C4-2B (cell line): ENCODE measurements around the gene REV3L.

ENCODE experiments used
- ZFX ChIP-seq: fragments of 450-650 bp; IDR thresholded peaks from 2 replicates; pipeline ENCODE4 v1.6.1; 2017
- TF ChIP-seq, protein P1 (sequence below): fragments of 450-650 bp; conservative IDR thresholded peaks from 2 replicates; pipeline ENCODE4 v1.5.1; 2017; ENCODE audit warnings: mild to moderate bottlenecking

GRCh38 chr6:111483736-111484632, 966 bp upstream of the REV3L start:
- peak; percentile 34 for TF ChIP-seq ZFX
- TF ChIP-seq, protein P1, sequence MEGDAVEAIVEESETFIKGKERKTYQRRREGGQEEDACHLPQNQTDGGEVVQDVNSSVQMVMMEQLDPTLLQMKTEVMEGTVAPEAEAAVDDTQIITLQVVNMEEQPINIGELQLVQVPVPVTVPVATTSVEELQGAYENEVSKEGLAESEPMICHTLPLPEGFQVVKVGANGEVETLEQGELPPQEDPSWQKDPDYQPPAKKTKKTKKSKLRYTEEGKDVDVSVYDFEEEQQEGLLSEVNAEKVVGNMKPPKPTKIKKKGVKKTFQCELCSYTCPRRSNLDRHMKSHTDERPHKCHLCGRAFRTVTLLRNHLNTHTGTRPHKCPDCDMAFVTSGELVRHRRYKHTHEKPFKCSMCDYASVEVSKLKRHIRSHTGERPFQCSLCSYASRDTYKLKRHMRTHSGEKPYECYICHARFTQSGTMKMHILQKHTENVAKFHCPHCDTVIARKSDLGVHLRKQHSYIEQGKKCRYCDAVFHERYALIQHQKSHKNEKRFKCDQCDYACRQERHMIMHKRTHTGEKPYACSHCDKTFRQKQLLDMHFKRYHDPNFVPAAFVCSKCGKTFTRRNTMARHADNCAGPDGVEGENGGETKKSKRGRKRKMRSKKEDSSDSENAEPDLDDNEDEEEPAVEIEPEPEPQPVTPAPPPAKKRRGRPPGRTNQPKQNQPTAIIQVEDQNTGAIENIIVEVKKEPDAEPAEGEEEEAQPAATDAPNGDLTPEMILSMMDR = no peak
